HG02678 (cell line): ENCODE measurements around the gene HOXD12.

Experiments used
- ATAC-seq: cut with Tn5 transposase; IDR thresholded peaks from one replicate; pipeline ENCODE4 v1.9.1; 2021; ENCODE audit warnings: mild to moderate bottlenecking, moderate library complexity; ENCODE audit not compliant: unreplicated experiment

HOXD12 gene

GRCh38 chr2:176105078-176105729 is 5.6 kb downstream of the HOXD12 start:
- ATAC-seq: no peak

GRCh38 chr2:176105730-176106580 is 6.4 kb downstream of the HOXD12 start:
- no peak for ATAC-seq

GRCh38 chr2:176106581-176107539 is 7.3 kb downstream of the HOXD12 start, which contains the start of gene HOXD11:
Gene HOXD11 (plus strand): TSS chr2:176107280. CDS start chr2:176107356, 76 bp downstream.
- no peak for ATAC-seq

GRCh38 chr2:176107731-176108181 is 8.2 kb downstream of the HOXD12 start:
- ATAC-seq: no peak

- no peak for ATAC-seq
These were observed 9.8 kb downstream of the HOXD12 start for GRCh38 chr2:176109192-176109901.

GRCh38 chr2:176109946-176110345 is 10.4 kb downstream of the HOXD12 start:
- no peak for ATAC-seq

- no peak for ATAC-seq
These were observed 11.1 kb downstream of the HOXD12 start for GRCh38 chr2:176110415-176111308.

- no peak for ATAC-seq
These were observed 11.7 kb downstream of the HOXD12 start for GRCh38 chr2:176111309-176111663.

GRCh38 chr2:176111846-176112374 is 12.3 kb downstream of the HOXD12 start:
- ATAC-seq: no peak

GRCh38 chr2:176112375-176113302 is 13.0 kb downstream of the HOXD12 start:
- no peak for ATAC-seq

- no peak for ATAC-seq
These were observed 14.7 kb downstream of the HOXD12 start for GRCh38 chr2:176114120-176114929.

- no peak for ATAC-seq
These were observed 15.5 kb downstream of the HOXD12 start for GRCh38 chr2:176114930-176115625.

- ATAC-seq: no peak
These were observed 16.6 kb downstream of the HOXD12 start, which contains the start of gene HOXD10 for GRCh38 chr2:176115883-176116813. Gene HOXD10 (plus strand): TSS chr2:176116778. CDS start chr2:176116834, 56 bp downstream.

- ATAC-seq: no peak
These were observed 17.7 kb downstream of the HOXD12 start for GRCh38 chr2:176117162-176117822.

GRCh38 chr2:176117823-176118371 is 18.3 kb downstream of the HOXD12 start:
- no peak for ATAC-seq
